Glomerular visceral epithelial cell (primary cell): ENCODE results near the gene SSUH2.

Experiments used
- DNase-seq: peaks from one replicate; pipeline ENCODE4 v3.0.0-alpha.2; 2016; ENCODE audit errors: extremely low spot score

Gene SSUH2

GRCh38 chr3:8641472-8641871 lies 3.1 kb downstream of the SSUH2 start:
- DNase-seq, result no peak

GRCh38 chr3:8640223-8640622 lies 4.4 kb downstream of the SSUH2 start:
- no peak for DNase-seq

- DNase-seq, result no peak
Observed at GRCh38 chr3:8639659-8640000, 5.0 kb downstream of the SSUH2 start.

GRCh38 chr3:8638994-8639658 lies 5.5 kb downstream of the SSUH2 start:
- DNase-seq, result no peak

GRCh38 chr3:8637348-8637747 lies 7.2 kb downstream of the SSUH2 start:
- no peak for DNase-seq

- DNase-seq, result no peak
Observed at GRCh38 chr3:8635631-8636030, 9.0 kb downstream of the SSUH2 start.

GRCh38 chr3:8635125-8635524 lies 9.5 kb downstream of the SSUH2 start:
- no peak for DNase-seq

GRCh38 chr3:8632402-8633237 lies 12.0 kb downstream of the SSUH2 start:
- DNase-seq, result no peak

- no peak for DNase-seq
Observed at GRCh38 chr3:8631661-8632060, 12.9 kb downstream of the SSUH2 start.

GRCh38 chr3:8629151-8630021 lies 15.2 kb downstream of the SSUH2 start:
- peak; percentile 88 for DNase-seq

GRCh38 chr3:8627949-8628348 lies 16.6 kb downstream of the SSUH2 start:
- DNase-seq, result no peak

- DNase-seq, result no peak
Observed at GRCh38 chr3:8627201-8627940, 17.2 kb downstream of the SSUH2 start.

GRCh38 chr3:8625991-8626390 lies 18.6 kb downstream of the SSUH2 start:
- DNase-seq, result peak; percentile 24

GRCh38 chr3:8624612-8625011 lies 20.0 kb downstream of the SSUH2 start:
- no peak for DNase-seq

GRCh38 chr3:8623741-8624140 lies 20.9 kb downstream of the SSUH2 start:
- no peak for DNase-seq

GRCh38 chr3:8622873-8623691 lies 21.5 kb downstream of the SSUH2 start:
- peak; percentile 69 for DNase-seq

- DNase-seq, result peak; percentile 51
Observed at GRCh38 chr3:8621872-8622271, 22.7 kb downstream of the SSUH2 start.

GRCh38 chr3:8621141-8621540 lies 23.5 kb downstream of the SSUH2 start:
- no peak for DNase-seq

GRCh38 chr3:8619548-8619947 lies 25.1 kb downstream of the SSUH2 start:
- DNase-seq, result no peak

GRCh38 chr3:8618950-8619349 lies 25.6 kb downstream of the SSUH2 start:
- no peak for DNase-seq

GRCh38 chr3:8617921-8618320 lies 26.7 kb downstream of the SSUH2 start:
- DNase-seq, result no peak
